ENCODE data around the gene RELB. TPM values are rescaled to one million over a fixed set of nuclear protein-coding genes. Genes with fewer than 3 reads are reported as not detected.

RELB gene
- total and polyA plus RNA-seq, 2 of the 4 experiments (the other 2 are of a cell fraction), result 5.0 to 17.2 TPM

GRCh38 chr19:45047188-45047797 is 46.0 kb downstream of the RELB start:
- intact Hi-C loops (cut with micrococcal nuclease) (no loop called here), in situ Hi-C loops (cut with MboI; ENCODE audit: low sequenced_read_pairs) (no loop called here), dilution Hi-C loops (cut with HindIII; ENCODE audit: low sequenced_read_pairs, unreplicated experiment) (no loop called here)
- Histone ChIP-seq H3K4me2 (ENCODE audit: low read depth, low read length) (no peak overlapping the region), H3K56ac (ENCODE audit: extremely low read depth, insufficient read depth, low read length) (no peak overlapping the region), H3K36me3 (ENCODE audit: control insufficient read depth, insufficient read depth, low read length) (peaks cover 37% of the 10 kb centered on the region), H3K14ac (replicated peaks; ENCODE audit: low read depth, low read length) (no peak overlapping the region), H4K91ac (ENCODE audit: insufficient read depth, low read depth, low read length) (no peak overlapping the region), H2AK9ac (replicated peaks; ENCODE audit: low read depth, low read length, poor library complexity) (no peak overlapping the region), H3K9me3 (ENCODE audit: control insufficient read depth, insufficient read depth, low read length) (no peaks in the 10 kb centered on the region), H3K9me1 (ENCODE audit: insufficient read depth, low read length) (peaks cover 17% of the 10 kb centered on the region; the same call in 1 of the 2 replicates), H4K20me1 (ENCODE audit: insufficient read depth, low read length) (peaks cover 83% of the 10 kb centered on the region), H4K5ac (ENCODE audit: low read depth, low read length) (no peak overlapping the region), H3K27me3 (ENCODE audit: control insufficient read depth, insufficient read depth, low read length) (no peaks in the 10 kb centered on the region), H3K23ac (ENCODE audit: low read depth, low read length) (no peak overlapping the region), H2BK15ac (ENCODE audit: low read depth, low read length) (no peak overlapping the region), H3K27ac (ENCODE audit: insufficient read depth, low read length) (no peak overlapping the region), H2AK5ac (ENCODE audit: low read depth, low read length) (no peak overlapping the region), H3K79me1 (ENCODE audit: low read depth in 1 of 2, low read length in 2 of 2) (peaks cover 40 to 67% of the 10 kb centered on the region in 2 experiments), H3K9ac (ENCODE audit: low read depth, low read length) (no peak overlapping the region), H2AFZ (replicated peaks; ENCODE audit: low read length, poor library complexity) (no peak overlapping the region), H3K4me1 (ENCODE audit: control insufficient read depth, insufficient read depth, low read length) (peaks cover 2% of the 10 kb centered on the region; the same call in 1 of the 2 replicates), H2BK5ac (ENCODE audit: low read depth, low read length, poor library complexity, severe bottlenecking) (no peak overlapping the region), H3K4ac (ENCODE audit: low read depth, low read length) (no peak overlapping the region), H2BK120ac (ENCODE audit: low read depth, low read length) (no peak overlapping the region), H3K18ac (ENCODE audit: low read depth, low read length) (no peak overlapping the region), H2BK20ac (ENCODE audit: low read depth, low read length) (no peak overlapping the region), H4K8ac (ENCODE audit: low read depth in 2 of 2, low read length in 2 of 2) (no peak overlapping the region), H3K4me3 (ENCODE audit: insufficient read depth, low read depth, low read length) (no peak overlapping the region)
- DNase-seq, result no peak
- ATAC-seq (ENCODE audit: low read depth), result no peak
- TF ChIP-seq SMC3 (IDR thresholded peaks at IDR 0.05; ENCODE audit: low read depth, low read length), result no peak
- no peak for TF ChIP-seq ELK1 (IDR thresholded peaks at IDR 0.05; ENCODE audit: borderline replicate concordance, low read depth, low read length)
- no peak for TF ChIP-seq RCOR1 (IDR thresholded peaks at IDR 0.05; ENCODE audit: insufficient replicate concordance, low read length)
- no peak for TF ChIP-seq CEBPB (IDR thresholded peaks at IDR 0.05; ENCODE audit: low read depth, low read length)
- TF ChIP-seq, protein P1, sequence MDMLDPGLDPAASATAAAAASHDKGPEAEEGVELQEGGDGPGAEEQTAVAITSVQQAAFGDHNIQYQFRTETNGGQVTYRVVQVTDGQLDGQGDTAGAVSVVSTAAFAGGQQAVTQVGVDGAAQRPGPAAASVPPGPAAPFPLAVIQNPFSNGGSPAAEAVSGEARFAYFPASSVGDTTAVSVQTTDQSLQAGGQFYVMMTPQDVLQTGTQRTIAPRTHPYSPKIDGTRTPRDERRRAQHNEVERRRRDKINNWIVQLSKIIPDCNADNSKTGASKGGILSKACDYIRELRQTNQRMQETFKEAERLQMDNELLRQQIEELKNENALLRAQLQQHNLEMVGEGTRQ (IDR thresholded peaks at IDR 0.05; ENCODE audit: low read depth, low read length), result no peak
- TF ChIP-seq, protein P2, sequence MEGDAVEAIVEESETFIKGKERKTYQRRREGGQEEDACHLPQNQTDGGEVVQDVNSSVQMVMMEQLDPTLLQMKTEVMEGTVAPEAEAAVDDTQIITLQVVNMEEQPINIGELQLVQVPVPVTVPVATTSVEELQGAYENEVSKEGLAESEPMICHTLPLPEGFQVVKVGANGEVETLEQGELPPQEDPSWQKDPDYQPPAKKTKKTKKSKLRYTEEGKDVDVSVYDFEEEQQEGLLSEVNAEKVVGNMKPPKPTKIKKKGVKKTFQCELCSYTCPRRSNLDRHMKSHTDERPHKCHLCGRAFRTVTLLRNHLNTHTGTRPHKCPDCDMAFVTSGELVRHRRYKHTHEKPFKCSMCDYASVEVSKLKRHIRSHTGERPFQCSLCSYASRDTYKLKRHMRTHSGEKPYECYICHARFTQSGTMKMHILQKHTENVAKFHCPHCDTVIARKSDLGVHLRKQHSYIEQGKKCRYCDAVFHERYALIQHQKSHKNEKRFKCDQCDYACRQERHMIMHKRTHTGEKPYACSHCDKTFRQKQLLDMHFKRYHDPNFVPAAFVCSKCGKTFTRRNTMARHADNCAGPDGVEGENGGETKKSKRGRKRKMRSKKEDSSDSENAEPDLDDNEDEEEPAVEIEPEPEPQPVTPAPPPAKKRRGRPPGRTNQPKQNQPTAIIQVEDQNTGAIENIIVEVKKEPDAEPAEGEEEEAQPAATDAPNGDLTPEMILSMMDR (conservative IDR thresholded peaks at IDR 0.05; ENCODE audit: low read depth, low read length), result no peak
- TF ChIP-seq BHLHE40 (IDR thresholded peaks at IDR 0.05; ENCODE audit: low read depth, low read length), result no peak
- no peak for TF ChIP-seq FOS (IDR thresholded peaks at IDR 0.05; ENCODE audit: low read depth, low read length)
- no peak for TF ChIP-seq MAZ (IDR thresholded peaks at IDR 0.05; ENCODE audit: borderline replicate concordance, low read depth, low read length)
- TF ChIP-seq RFX5 (IDR thresholded peaks at IDR 0.05; ENCODE audit: low read depth, low read length), result no peak
- TF ChIP-seq MXI1 (IDR thresholded peaks at IDR 0.05; ENCODE audit: borderline replicate concordance, low read depth, low read length), result no peak
- no peak for TF ChIP-seq NFE2L2 (IDR thresholded peaks at IDR 0.05; ENCODE audit: low read depth, low read length)
- TF ChIP-seq CHD1 (IDR thresholded peaks at IDR 0.05; ENCODE audit: low read depth, low read length), result no peak
- no peak for TF ChIP-seq RAD21 (IDR thresholded peaks at IDR 0.05; ENCODE audit: low read length)
- TF ChIP-seq POLR2A (IDR thresholded peaks at IDR 0.05; ENCODE audit: low read depth, low read length), result no peak
- BruUV-seq (replicated peaks), result no TSS peak
- POLR2A ChIA-PET (ENCODE audit: unreplicated experiment), result interaction anchor here (0.6 kb wide), 1 partner anchor 51 kb away, joined by 3 read pairs; no protein-coding TSS in a partner anchor
- WGBS, 2 experiments (ENCODE audit: extremely low coverage in 2 of 2, insufficient read length in 1 of 2), result no CpG with 5 or more reads among the region's 7 CpGs
- CTCF ChIA-PET, result interaction anchor here (0.6 kb wide), 1 partner anchor 1880 kb away, joined by 7 read pairs; no protein-coding TSS in a partner anchor

Data from IMR-90 (cell line).